Measurements from ENCODE around the gene CNGA3.

DNA sequence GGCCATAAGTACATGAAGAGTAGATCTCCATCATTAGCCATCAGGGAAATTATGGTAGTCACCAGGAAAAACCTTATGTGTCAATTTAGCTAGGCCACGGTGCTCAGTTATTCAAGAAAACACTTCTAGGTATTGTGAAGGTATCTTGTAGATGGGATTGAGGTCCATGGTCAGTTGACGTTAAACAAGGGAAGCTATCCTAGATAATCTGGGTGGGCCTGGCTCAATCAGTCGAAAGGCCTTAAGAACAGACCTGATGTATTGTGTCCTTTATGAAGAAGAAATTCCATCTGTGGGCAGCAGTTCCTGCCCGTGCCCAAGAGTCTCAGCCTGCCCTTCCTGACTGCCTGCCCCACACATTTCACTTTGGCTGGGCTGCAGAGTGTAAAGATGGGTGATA lies 16.7 kb upstream of the CNGA3 start:
- TF ChIP-seq, protein P1, sequence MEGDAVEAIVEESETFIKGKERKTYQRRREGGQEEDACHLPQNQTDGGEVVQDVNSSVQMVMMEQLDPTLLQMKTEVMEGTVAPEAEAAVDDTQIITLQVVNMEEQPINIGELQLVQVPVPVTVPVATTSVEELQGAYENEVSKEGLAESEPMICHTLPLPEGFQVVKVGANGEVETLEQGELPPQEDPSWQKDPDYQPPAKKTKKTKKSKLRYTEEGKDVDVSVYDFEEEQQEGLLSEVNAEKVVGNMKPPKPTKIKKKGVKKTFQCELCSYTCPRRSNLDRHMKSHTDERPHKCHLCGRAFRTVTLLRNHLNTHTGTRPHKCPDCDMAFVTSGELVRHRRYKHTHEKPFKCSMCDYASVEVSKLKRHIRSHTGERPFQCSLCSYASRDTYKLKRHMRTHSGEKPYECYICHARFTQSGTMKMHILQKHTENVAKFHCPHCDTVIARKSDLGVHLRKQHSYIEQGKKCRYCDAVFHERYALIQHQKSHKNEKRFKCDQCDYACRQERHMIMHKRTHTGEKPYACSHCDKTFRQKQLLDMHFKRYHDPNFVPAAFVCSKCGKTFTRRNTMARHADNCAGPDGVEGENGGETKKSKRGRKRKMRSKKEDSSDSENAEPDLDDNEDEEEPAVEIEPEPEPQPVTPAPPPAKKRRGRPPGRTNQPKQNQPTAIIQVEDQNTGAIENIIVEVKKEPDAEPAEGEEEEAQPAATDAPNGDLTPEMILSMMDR (IDR thresholded peaks at IDR 0.05; ENCODE audit: low read length), result no peak
- no peak for TF ChIP-seq EZH2 (IDR thresholded peaks at IDR 0.05; ENCODE audit: borderline replicate concordance, low read length)

Data from OCI-LY1 (cell line).